HEK293 (cell line): ENCODE data around the gene KRABD2.
"Not testable (repeated sequence)": the region's sequence is repeated elsewhere in the genome, so short reads cannot be mapped to it uniquely, and the experiment has no call there.

Experiments used
- CTCF ChIA-PET: fragments of 350-600 bp; formaldehyde crosslinking; extraction: SDS; loops from one replicate; lab custom pipeline; 2021; ENCODE audit warnings: antibody characterized with exemption; lab: Yijun Ruan, JAX
- POLR2A ChIA-PET: fragments of 300-600 bp; formaldehyde crosslinking; extraction: SDS; loops from one replicate; lab custom pipeline; 2020; ENCODE audit warnings: antibody characterized with exemption, inconsistent platforms; lab: Yijun Ruan, JAX
- H3K27ac ChIP-seq: fragments of 200-500 bp; sonication (Bioruptor generic); 2 replicates; pipeline ENCODE4 v1.5.1; 2014; ENCODE audit warnings: low read depth, low read length, control low read depth, inconsistent platforms; ENCODE audit errors: extremely low read depth
- H3K36me3 ChIP-seq, 2 experiments: fragments of 200-500 bp in 1 of 2; sonication (Bioruptor generic) in 1 of 2; 1 replicate in 1 of 2; 2 replicates in 1 of 2; pipeline ENCODE4 v1.5.1; 2014 to 2017; ENCODE audit warnings: inconsistent platforms in 2 of 2, low read length in 2 of 2; ENCODE audit not compliant: control insufficient read depth in 2 of 2, insufficient read depth in 1 of 2
- H3K4me1 ChIP-seq: fragments of 200-500 bp; sonication (Bioruptor generic); 2 replicates; pipeline ENCODE4 v1.5.1; 2014; ENCODE audit warnings: mild to moderate bottlenecking, low read length, inconsistent platforms; ENCODE audit not compliant: control insufficient read depth, insufficient read depth
- H3K4me3 ChIP-seq: 2 replicates; pipeline ENCODE4 v1.5.1; 2011; ENCODE audit warnings: low read depth, mild to moderate bottlenecking, control low read depth, low read length, moderate library complexity
- H3K9me3 ChIP-seq: fragments of 200-500 bp; sonication (Bioruptor generic); 2 replicates; pipeline ENCODE4 v1.5.1; 2014; ENCODE audit warnings: low read depth, low read length, inconsistent platforms; ENCODE audit not compliant: control insufficient read depth, insufficient read depth
- IKZF3 ChIP-seq: fragments of 450-650 bp; IDR thresholded peaks from 2 replicates; pipeline ENCODE4 v1.5.0; 2018; ENCODE audit warnings: missing biosample characterization, mild to moderate bottlenecking, missing genetic modification characterization, moderate library complexity
- SCRT1 ChIP-seq: fragments of 450-650 bp; formaldehyde crosslinking; IDR thresholded peaks from 2 replicates; pipeline ENCODE4 v1.5.1; 2016; ENCODE audit warnings: missing biosample characterization, missing genetic modification characterization, borderline replicate concordance
- SETDB1 ChIP-seq: IDR thresholded peaks from one replicate; pipeline ENCODE4 v1.6.1; 2017; ENCODE audit warnings: mild to moderate bottlenecking, low read length, moderate library complexity, mixed read lengths; ENCODE audit not compliant: insufficient read length
- TCF7L2 ChIP-seq: IDR thresholded peaks from 2 replicates; pipeline ENCODE4 v1.6.1; 2011; ENCODE audit warnings: low read depth, mild to moderate bottlenecking, inconsistent platforms, low read length, moderate library complexity, borderline replicate concordance
- YY2 ChIP-seq: fragments of 450-650 bp; formaldehyde crosslinking; IDR thresholded peaks from 2 replicates; pipeline ENCODE4 v1.5.1; 2016; ENCODE audit warnings: missing biosample characterization, missing genetic modification characterization
- ZBTB48 ChIP-seq: fragments of 450-650 bp; formaldehyde crosslinking; IDR thresholded peaks from 2 replicates; pipeline ENCODE4 v1.5.1; 2016; ENCODE audit warnings: missing biosample characterization, missing genetic modification characterization
- ZNF19 ChIP-seq: fragments of 450-650 bp; formaldehyde crosslinking; IDR thresholded peaks from 2 replicates; pipeline ENCODE4; 2016; ENCODE audit warnings: missing biosample characterization, missing genetic modification characterization, low read depth
- ZNF202 ChIP-seq: fragments of 450-650 bp; formaldehyde crosslinking; IDR thresholded peaks from 2 replicates; pipeline ENCODE4 v1.5.1; 2016; ENCODE audit warnings: missing biosample characterization, missing genetic modification characterization, borderline replicate concordance
- ZNF211 ChIP-seq: fragments of 450-650 bp; formaldehyde crosslinking; IDR thresholded peaks from 2 replicates; pipeline ENCODE4 v1.5.1; 2016; ENCODE audit warnings: low read depth, missing biosample characterization, missing genetic modification characterization
- ZNF26 ChIP-seq: fragments of 450-650 bp; formaldehyde crosslinking; IDR thresholded peaks from 2 replicates; pipeline ENCODE4 v1.5.1; 2016; ENCODE audit warnings: missing biosample characterization, missing genetic modification characterization
- ZNF48 ChIP-seq: fragments of 450-650 bp; formaldehyde crosslinking; IDR thresholded peaks from 2 replicates; pipeline ENCODE4 v1.5.1; 2016; ENCODE audit warnings: missing biosample characterization, missing genetic modification characterization
- ZNF488 ChIP-seq: fragments of 450-650 bp; formaldehyde crosslinking; IDR thresholded peaks from 2 replicates; pipeline ENCODE4 v1.5.1; 2016; ENCODE audit warnings: missing biosample characterization, missing genetic modification characterization
- ZNF521 ChIP-seq: fragments of 450-650 bp; formaldehyde crosslinking; IDR thresholded peaks from 2 replicates; pipeline ENCODE4 v1.5.1; 2017; ENCODE audit warnings: missing biosample characterization, mild to moderate bottlenecking, missing genetic modification characterization
- ZNF529 ChIP-seq: fragments of 450-650 bp; formaldehyde crosslinking; IDR thresholded peaks from 2 replicates; pipeline ENCODE4 v1.5.1; 2017; ENCODE audit warnings: missing genetic modification characterization, missing biosample characterization; ENCODE audit not compliant: insufficient replicate concordance
- ZNF561 ChIP-seq: fragments of 450-650 bp; IDR thresholded peaks from 2 replicates; pipeline ENCODE4 v1.5.1; 2018; ENCODE audit warnings: missing biosample characterization, missing genetic modification characterization, borderline replicate concordance
- ZNF596 ChIP-seq: fragments of 450-650 bp; IDR thresholded peaks from 2 replicates; pipeline ENCODE4 v1.5.0; 2018; ENCODE audit warnings: missing biosample characterization, mild to moderate bottlenecking, missing genetic modification characterization, moderate library complexity
- ZNF621 ChIP-seq: fragments of 450-650 bp; formaldehyde crosslinking; IDR thresholded peaks from 2 replicates; pipeline ENCODE4 v1.5.1; 2017; ENCODE audit warnings: missing biosample characterization, missing genetic modification characterization
- ZNF623 ChIP-seq: fragments of 450-650 bp; formaldehyde crosslinking; IDR thresholded peaks from 2 replicates; pipeline ENCODE4 v1.5.1; 2016; ENCODE audit warnings: missing biosample characterization, missing genetic modification characterization
- ZNF624 ChIP-seq: fragments of 450-650 bp; formaldehyde crosslinking; IDR thresholded peaks from 2 replicates; pipeline ENCODE4 v1.5.1; 2017; ENCODE audit warnings: missing biosample characterization, missing genetic modification characterization
- ZNF629 ChIP-seq: fragments of 450-650 bp; formaldehyde crosslinking; IDR thresholded peaks from 2 replicates; pipeline ENCODE4 v1.5.1; 2017; ENCODE audit warnings: missing biosample characterization, missing genetic modification characterization
- ZNF660 ChIP-seq: fragments of 450-650 bp; IDR thresholded peaks from 2 replicates; pipeline ENCODE4 v1.5.1; 2018; ENCODE audit warnings: missing biosample characterization, mild to moderate bottlenecking, missing genetic modification characterization
- ZNF830 ChIP-seq: fragments of 450-650 bp; IDR thresholded peaks from 2 replicates; pipeline ENCODE4 v1.5.0; 2018; ENCODE audit warnings: missing biosample characterization, missing genetic modification characterization, low read depth, mild to moderate bottlenecking, moderate library complexity
- TF ChIP-seq, protein P1 (sequence below): fragments of 450-650 bp; formaldehyde crosslinking; IDR thresholded peaks from 2 replicates; pipeline ENCODE4 v1.5.1; 2017; ENCODE audit warnings: missing biosample characterization, missing genetic modification characterization

KRABD2 gene

DNA sequence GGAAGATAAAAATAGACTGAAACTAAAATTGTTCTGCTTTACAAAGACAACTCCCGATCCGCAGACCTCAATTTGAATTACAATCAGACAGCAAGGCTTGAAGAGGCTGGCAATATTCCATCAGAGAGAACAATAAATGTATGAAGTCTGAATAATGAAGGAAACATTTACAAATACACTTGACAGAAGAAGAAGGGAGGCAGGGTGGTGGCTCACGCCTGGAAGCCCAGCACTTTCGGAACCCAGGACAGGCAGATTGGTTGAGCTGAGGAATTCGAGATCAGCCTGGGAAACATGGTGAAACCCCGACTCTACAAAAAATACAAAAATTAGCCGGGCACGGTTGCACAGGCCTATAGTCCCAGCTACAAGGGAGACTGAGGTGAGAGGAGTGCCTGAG is 22.3 kb downstream of the KRABD2 start (continued):
- TF ChIP-seq ZNF621 (no peak), ZNF830 (tag by site-specific recombination) (no peak)

GRCh38 chr17:8353736-8354135 is 22.8 kb downstream of the KRABD2 start:
- Histone ChIP-seq H3K4me1 (no peaks in the 10 kb centered on the region), H3K27ac (no peak overlapping the region), H3K4me3 (no peak overlapping the region), H3K36me3 (no peaks in the 10 kb centered on the region), H3K9me3 (no peaks in the 10 kb centered on the region)
- TF ChIP-seq SETDB1, result no peak
- no peak for TF ChIP-seq ZNF624
- TF ChIP-seq ZNF561 (tag by site-specific recombination), result no peak
- no peak for TF ChIP-seq ZNF629 (tag by site-specific recombination)
- TF ChIP-seq TCF7L2, result no peak
- TF ChIP-seq ZNF26 (tag by site-specific recombination), result no peak
- TF ChIP-seq ZNF48, result no peak
- TF ChIP-seq ZNF488 (tag by site-specific recombination), result no peak
- no peak for TF ChIP-seq ZNF623 (tag by site-specific recombination)
- TF ChIP-seq ZNF529, result no peak
- no peak for TF ChIP-seq ZNF211 (tag by site-specific recombination)
- TF ChIP-seq, protein P1, sequence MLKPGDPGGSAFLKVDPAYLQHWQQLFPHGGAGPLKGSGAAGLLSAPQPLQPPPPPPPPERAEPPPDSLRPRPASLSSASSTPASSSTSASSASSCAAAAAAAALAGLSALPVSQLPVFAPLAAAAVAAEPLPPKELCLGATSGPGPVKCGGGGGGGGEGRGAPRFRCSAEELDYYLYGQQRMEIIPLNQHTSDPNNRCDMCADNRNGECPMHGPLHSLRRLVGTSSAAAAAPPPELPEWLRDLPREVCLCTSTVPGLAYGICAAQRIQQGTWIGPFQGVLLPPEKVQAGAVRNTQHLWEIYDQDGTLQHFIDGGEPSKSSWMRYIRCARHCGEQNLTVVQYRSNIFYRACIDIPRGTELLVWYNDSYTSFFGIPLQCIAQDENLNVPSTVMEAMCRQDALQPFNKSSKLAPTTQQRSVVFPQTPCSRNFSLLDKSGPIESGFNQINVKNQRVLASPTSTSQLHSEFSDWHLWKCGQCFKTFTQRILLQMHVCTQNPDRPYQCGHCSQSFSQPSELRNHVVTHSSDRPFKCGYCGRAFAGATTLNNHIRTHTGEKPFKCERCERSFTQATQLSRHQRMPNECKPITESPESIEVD (tag by site-specific recombination), result no peak
- no peak for TF ChIP-seq SCRT1 (tag by site-specific recombination)
- TF ChIP-seq ZBTB48 (tag by site-specific recombination), result no peak
- no peak for TF ChIP-seq ZNF521
- TF ChIP-seq ZNF202 (tag by site-specific recombination), result no peak
- TF ChIP-seq ZNF19, result no peak
- no peak for TF ChIP-seq YY2 (tag by site-specific recombination)
- TF ChIP-seq ZNF596 (tag by site-specific recombination), result no peak
- TF ChIP-seq ZNF660 (tag by site-specific recombination), result no peak
- ChIA-PET POLR2A (no interaction called here), CTCF (no interaction called here)

- POLR2A ChIA-PET, result interaction anchor here (0.6 kb wide), 1 partner anchor 34 kb away, joined by 3 read pairs; no protein-coding TSS in a partner anchor
These were observed 26.2 kb downstream of the KRABD2 start for GRCh38 chr17:8350339-8350738.

GRCh38 chr17:8347001-8347400 is 29.5 kb downstream of the KRABD2 start:
- H3K36me3 ChIP-seq, H3K4me3 ChIP-seq, H3K9me3 ChIP-seq, H3K4me1 ChIP-seq, H3K27ac ChIP-seq, POLR2A ChIA-PET: not testable (repeated sequence)
- CTCF ChIA-PET, result interaction anchor here (0.6 to 1.3 kb wide), 2 partner anchors 11 to 29 kb away, joined by 3 to 4 read pairs; partner anchors contain the start of gene KRABD2

More at GRCh38 chr17:8350339-8350738, 26.2 kb downstream of the KRABD2 start:
- CTCF ChIA-PET, result no interaction called here
- Histone ChIP-seq H3K9me3 (no peaks in the 10 kb centered on the region), H3K4me3 (no peak overlapping the region), H3K36me3 (no peaks in the 10 kb centered on the region), H3K27ac (no peak overlapping the region), H3K4me1 (no peaks in the 10 kb centered on the region)
- TF ChIP-seq IKZF3, result no peak
